Neuronal stem cell (in vitro differentiated cells): ENCODE measurements around the gene ZNF559.
"Not testable (repeated sequence)": the region's sequence is repeated elsewhere in the genome, so short reads cannot be mapped to it uniquely, and the experiment has no call there.

Experiments
- DNase-seq: peaks from one replicate; pipeline ENCODE4 v3.0.0-alpha.2; 2013; ENCODE audit warnings: low spot score
- H2AFZ ChIP-seq: one replicate; pipeline ENCODE4 v1.6.1; 2013; ENCODE audit warnings: mild to moderate bottlenecking, low read length, inconsistent platforms
- H2AK5ac ChIP-seq: 2 replicates; pipeline ENCODE4 v1.6.1; 2013; ENCODE audit warnings: low read depth, mild to moderate bottlenecking, inconsistent platforms, low read length, moderate library complexity, mixed read lengths
- H2BK120ac ChIP-seq: 2 replicates; pipeline ENCODE4 v1.6.1; 2013; ENCODE audit warnings: low read depth, mild to moderate bottlenecking, inconsistent platforms, low read length, moderate library complexity, mixed read lengths
- H2BK12ac ChIP-seq: one replicate; pipeline ENCODE4 v1.6.1; 2013; ENCODE audit warnings: low read length, inconsistent platforms
- H2BK15ac ChIP-seq: 2 replicates; pipeline ENCODE4 v1.6.1; 2013; ENCODE audit warnings: mild to moderate bottlenecking, low read length, inconsistent platforms, mixed read lengths
- H2BK5ac ChIP-seq: one replicate; pipeline ENCODE4 v1.6.1; 2013; ENCODE audit warnings: inconsistent platforms, mild to moderate bottlenecking, low read length, moderate library complexity
- H3K14ac ChIP-seq: one replicate; pipeline ENCODE4 v1.6.1; 2013; ENCODE audit warnings: low read length, inconsistent platforms
- H3K18ac ChIP-seq: 2 replicates; pipeline ENCODE4 v1.6.1; 2013; ENCODE audit warnings: low read length, inconsistent platforms
- H3K23ac ChIP-seq: 2 replicates; pipeline ENCODE4 v1.6.1; 2013; ENCODE audit warnings: low read depth, mild to moderate bottlenecking, mixed read lengths, low read length, inconsistent platforms; ENCODE audit not compliant: poor library complexity
- H3K27ac ChIP-seq: replicated peaks from 3 replicates; pipeline ENCODE4 v1.5.1; 2013; ENCODE audit warnings: low read length, inconsistent platforms
- H3K27me3 ChIP-seq, 3 experiments: 2 replicates each; pipeline ENCODE4 v1.6.1; 2013; ENCODE audit warnings: low read length in 3 of 3, mild to moderate bottlenecking in 2 of 3, inconsistent platforms in 1 of 3, low read depth in 1 of 3, mixed read lengths in 1 of 3, moderate library complexity in 1 of 3; ENCODE audit not compliant: control insufficient read depth in 3 of 3, insufficient read depth in 3 of 3
- H3K36me3 ChIP-seq, 2 donors: replicated peaks in 1 of 2; 2 replicates each; pipeline ENCODE4 v1.6.1; 2013; ENCODE audit warnings: low read length in 2 of 2; ENCODE audit not compliant: control insufficient read depth in 2 of 2, insufficient read depth in 2 of 2
- H3K4ac ChIP-seq: 2 replicates; pipeline ENCODE4 v1.6.1; 2013; ENCODE audit warnings: inconsistent platforms, mild to moderate bottlenecking, low read length, moderate library complexity
- H3K4me1 ChIP-seq, 2 donors: 1 replicate in 1 of 2; 2 replicates in 1 of 2; pipeline ENCODE4 v1.6.1; 2013; ENCODE audit warnings: low read length in 2 of 2, low read depth in 1 of 2; ENCODE audit not compliant: control insufficient read depth in 2 of 2, insufficient read depth in 1 of 2
- H3K4me2 ChIP-seq: one replicate; pipeline ENCODE4 v1.6.1; 2013; ENCODE audit warnings: mild to moderate bottlenecking, low read length, inconsistent platforms; ENCODE audit not compliant: insufficient read depth, poor library complexity, severe bottlenecking
- H3K4me3 ChIP-seq, 2 donors: 2 replicates each; pipeline ENCODE4 v1.5.1; 2013; ENCODE audit warnings: low read length in 2 of 2, mild to moderate bottlenecking in 2 of 2, inconsistent platforms in 1 of 2, moderate library complexity in 1 of 2
- H3K79me1 ChIP-seq: one replicate; pipeline ENCODE4 v1.6.1; 2013; ENCODE audit warnings: low read depth, mild to moderate bottlenecking, inconsistent platforms, low read length, moderate library complexity
- H3K9ac ChIP-seq: one replicate; pipeline ENCODE4 v1.6.1; 2013; ENCODE audit warnings: mild to moderate bottlenecking, low read depth, low read length, inconsistent platforms; ENCODE audit not compliant: poor library complexity
- H3K9me3 ChIP-seq, 2 donors: replicated peaks in 1 of 2; 2 replicates each; pipeline versions ENCODE3 to v1.6.1; 2013; ENCODE audit warnings: low read length in 2 of 2, mild to moderate bottlenecking in 2 of 2, inconsistent platforms in 1 of 2, low read depth in 1 of 2, mixed read lengths in 1 of 2, moderate library complexity in 1 of 2; ENCODE audit not compliant: control insufficient read depth in 2 of 2, insufficient read depth in 1 of 2
- H4K8ac ChIP-seq: one replicate; pipeline ENCODE4 v1.6.1; 2013; ENCODE audit warnings: low read depth, mild to moderate bottlenecking, inconsistent platforms, low read length, moderate library complexity
- H4K91ac ChIP-seq: one replicate; pipeline ENCODE4 v1.6.1; 2013; ENCODE audit warnings: low read length, low read depth, mild to moderate bottlenecking, inconsistent platforms; ENCODE audit not compliant: poor library complexity
- whole genome bisulfite sequencing, 2 donors: extraction: QIAGEN DNeasy Blood & Tissue Kit; methylation state at CpG; one replicate each; pipeline ENCODE4 v1.1.7; 2013; ENCODE audit warnings: missing lambda C conversion rate in 2 of 2, mixed read lengths in 1 of 2; ENCODE audit not compliant: insufficient read length in 2 of 2, insufficient replicate concordance in 1 of 2; ENCODE audit errors: extremely low coverage in 2 of 2; 5-methylcytosine and 5-hydroxymethylcytosine counted together

Gene ZNF559

DNA sequence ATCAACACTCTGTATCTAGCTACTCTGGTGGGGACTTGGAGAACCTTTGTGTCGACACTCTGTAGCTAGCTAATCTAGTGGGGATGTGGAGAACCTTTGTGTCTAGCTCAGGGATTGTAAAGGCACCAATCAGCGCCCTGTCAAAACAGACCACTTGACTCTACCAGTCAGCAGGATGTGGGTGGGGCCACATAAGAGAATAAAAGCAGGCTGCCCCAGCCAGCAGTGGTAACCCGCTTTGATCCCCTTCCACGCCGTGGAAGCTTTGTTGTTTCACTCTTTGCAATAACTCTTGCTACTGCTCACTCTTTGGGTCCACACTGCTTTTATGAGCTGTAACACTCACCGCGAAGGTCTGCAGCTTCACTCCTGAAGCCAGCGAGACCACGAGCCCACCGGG, 1.8 kb upstream of the ZNF559 start:
- not testable (repeated sequence) for H3K4ac ChIP-seq, H3K18ac ChIP-seq, H3K14ac ChIP-seq, H2AK5ac ChIP-seq, H3K4me3 ChIP-seq, H3K27ac ChIP-seq, H2AFZ ChIP-seq, H3K79me1 ChIP-seq, H3K4me2 ChIP-seq, H4K91ac ChIP-seq, H2BK5ac ChIP-seq, H3K9ac ChIP-seq, H3K36me3 ChIP-seq, H2BK12ac ChIP-seq, H4K8ac ChIP-seq, H3K23ac ChIP-seq, H2BK120ac ChIP-seq, H3K27me3 ChIP-seq, DNase-seq, H2BK15ac ChIP-seq, H3K4me1 ChIP-seq
- WGBS, 2 donors: no CpG with 5 or more reads among the region's 10 CpGs
- H3K9me3 ChIP-seq: peaks cover 10 to 30% of the 10 kb centered on the region in 2 donors

DNA sequence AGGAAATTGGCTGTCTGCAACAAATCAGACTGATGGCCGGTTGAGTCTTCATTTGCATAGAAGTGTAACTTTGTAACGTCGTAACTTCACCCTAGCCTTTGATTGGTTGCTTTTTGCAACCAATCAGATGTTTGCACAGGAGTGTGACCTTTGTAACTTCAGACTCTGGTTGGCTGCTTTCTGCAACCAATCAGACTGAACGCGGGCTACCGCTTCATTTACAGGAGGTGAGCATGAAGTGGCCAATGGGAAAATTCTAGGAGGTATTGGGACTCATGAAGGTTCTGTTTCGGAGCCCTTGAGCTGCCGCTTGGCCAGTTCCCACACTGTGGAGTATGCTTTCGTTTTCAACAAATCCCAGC, 441 bp upstream of the ZNF559 start:
- Histone ChIP-seq H2BK15ac (no peak overlapping the region), H3K9ac (no peak overlapping the region), H2BK5ac (no peak overlapping the region), H3K4me2 (peak overlapping the region; percentile 57), H2AK5ac (no peak overlapping the region), H4K91ac (no peak overlapping the region), H2BK120ac (no peak overlapping the region), H3K79me1 (peaks cover 8% of the 10 kb centered on the region), H2AFZ (peak overlapping the region; percentile 90), H2BK12ac (no peak overlapping the region), H3K14ac (no peak overlapping the region), H3K23ac (no peak overlapping the region), H3K27me3 (no peaks in the 10 kb centered on the region), H3K4me3 (peak overlapping the region; percentile 49 to 51), H3K18ac (peak overlapping the region; percentile 91), H3K4ac (no peak overlapping the region), H3K4me1 (peaks cover 0 to 3% of the 10 kb centered on the region in 2 donors), H3K9me3 (peaks cover 15 to 39% of the 10 kb centered on the region in 2 donors), H3K27ac (peak overlapping the region; percentile 91), H4K8ac (no peak overlapping the region), H3K36me3 (peaks cover 4 to 11% of the 10 kb centered on the region in 2 donors)
- WGBS, 2 donors: no CpG with 5 or more reads among the region's 9 CpGs
- no peak for DNase-seq

GRCh38 chr19:9324584-9324962, 594 bp downstream of the ZNF559 start:
- no peak overlapping the region for H4K8ac ChIP-seq
- peak overlapping the region; percentile 90 for H2AFZ ChIP-seq
- peaks cover 16 to 49% of the 10 kb centered on the region in 2 donors for H3K9me3 ChIP-seq
- no peak overlapping the region for H3K4ac ChIP-seq
- peak overlapping the region; percentile 82 for H3K9ac ChIP-seq
- no peak overlapping the region for H4K91ac ChIP-seq
- peaks cover 5 to 12% of the 10 kb centered on the region in 2 donors for H3K36me3 ChIP-seq
- H2BK12ac ChIP-seq: no peak overlapping the region
- DNase-seq: no peak
- H3K4me2 ChIP-seq: peak overlapping the region; percentile 66
- peak overlapping the region; percentile 40 for H2AK5ac ChIP-seq
- H3K4me1 ChIP-seq: peaks cover 0 to 3% of the 10 kb centered on the region in 2 donors
- peak overlapping the region; percentile 95 for H3K27ac ChIP-seq
- H3K14ac ChIP-seq: no peak overlapping the region
- H2BK120ac ChIP-seq: no peak overlapping the region
- peak overlapping the region; percentile 95 for H3K18ac ChIP-seq
- no peak overlapping the region for H2BK15ac ChIP-seq
- H3K4me3 ChIP-seq: peak overlapping the region; percentile 49 to 89
- no peak overlapping the region for H3K23ac ChIP-seq
- peaks cover 8% of the 10 kb centered on the region for H3K79me1 ChIP-seq
- H2BK5ac ChIP-seq: peak overlapping the region; percentile 87
- no peaks in the 10 kb centered on the region for H3K27me3 ChIP-seq
- WGBS, 2 donors: no CpG with 5 or more reads among the region's 9 CpGs

GRCh38 chr19:9329999-9330398, 6.0 kb downstream of the ZNF559 start:
- no peak overlapping the region for H3K23ac ChIP-seq
- no peak overlapping the region for H4K8ac ChIP-seq
- H3K18ac ChIP-seq: no peak overlapping the region
- peaks cover 15 to 31% of the 10 kb centered on the region in 2 donors for H3K36me3 ChIP-seq
- no peaks in the 10 kb centered on the region for H3K27me3 ChIP-seq
- no peak overlapping the region for H3K14ac ChIP-seq
- no peak overlapping the region for H2BK120ac ChIP-seq
- H3K4me2 ChIP-seq: no peak overlapping the region
- H3K9me3 ChIP-seq: peaks cover 23 to 86% of the 10 kb centered on the region in 2 donors
- no peak overlapping the region for H3K27ac ChIP-seq
- no peak overlapping the region for H4K91ac ChIP-seq
- H2AFZ ChIP-seq: no peak overlapping the region
- no peak overlapping the region for H3K4me3 ChIP-seq
- no peak overlapping the region for H3K4ac ChIP-seq
- H3K9ac ChIP-seq: no peak overlapping the region
- H3K4me1 ChIP-seq: no peaks in the 10 kb centered on the region
- H2AK5ac ChIP-seq: no peak overlapping the region
- no peak overlapping the region for H2BK5ac ChIP-seq
- no peak overlapping the region for H2BK15ac ChIP-seq
- no peak overlapping the region for H2BK12ac ChIP-seq
- no peak for DNase-seq
- H3K79me1 ChIP-seq: peaks cover 5% of the 10 kb centered on the region
